ENCODE results near the gene KCNN3.

DNA sequence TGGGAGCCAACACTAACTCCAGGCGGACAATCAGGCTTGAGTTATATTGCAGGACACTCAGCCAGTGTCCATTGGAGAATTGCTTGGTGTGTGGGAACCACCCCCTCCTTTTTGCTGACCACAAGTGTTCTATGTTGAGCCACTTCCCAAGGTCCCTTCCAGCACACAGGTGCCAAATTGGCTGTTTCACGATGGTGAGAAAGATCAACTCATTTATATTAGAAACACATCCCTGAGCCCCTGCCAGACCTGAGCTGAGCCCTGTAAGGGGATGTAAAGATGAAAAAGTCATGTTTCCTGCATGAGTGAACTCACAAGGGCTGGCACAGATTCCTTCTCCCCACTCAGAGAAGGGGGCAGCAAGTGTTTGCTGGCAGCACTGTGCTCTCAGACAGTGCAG, 96.5 kb downstream of the KCNN3 start:
- TF ChIP-seq, protein P1, sequence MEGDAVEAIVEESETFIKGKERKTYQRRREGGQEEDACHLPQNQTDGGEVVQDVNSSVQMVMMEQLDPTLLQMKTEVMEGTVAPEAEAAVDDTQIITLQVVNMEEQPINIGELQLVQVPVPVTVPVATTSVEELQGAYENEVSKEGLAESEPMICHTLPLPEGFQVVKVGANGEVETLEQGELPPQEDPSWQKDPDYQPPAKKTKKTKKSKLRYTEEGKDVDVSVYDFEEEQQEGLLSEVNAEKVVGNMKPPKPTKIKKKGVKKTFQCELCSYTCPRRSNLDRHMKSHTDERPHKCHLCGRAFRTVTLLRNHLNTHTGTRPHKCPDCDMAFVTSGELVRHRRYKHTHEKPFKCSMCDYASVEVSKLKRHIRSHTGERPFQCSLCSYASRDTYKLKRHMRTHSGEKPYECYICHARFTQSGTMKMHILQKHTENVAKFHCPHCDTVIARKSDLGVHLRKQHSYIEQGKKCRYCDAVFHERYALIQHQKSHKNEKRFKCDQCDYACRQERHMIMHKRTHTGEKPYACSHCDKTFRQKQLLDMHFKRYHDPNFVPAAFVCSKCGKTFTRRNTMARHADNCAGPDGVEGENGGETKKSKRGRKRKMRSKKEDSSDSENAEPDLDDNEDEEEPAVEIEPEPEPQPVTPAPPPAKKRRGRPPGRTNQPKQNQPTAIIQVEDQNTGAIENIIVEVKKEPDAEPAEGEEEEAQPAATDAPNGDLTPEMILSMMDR (IDR thresholded peaks at IDR 0.05; ENCODE audit: low read depth, low read length) = no peak
- TF ChIP-seq POLR2A (IDR thresholded peaks at IDR 0.05; ENCODE audit: extremely low read depth, insufficient read length) = no peak
